Heart right ventricle (tissue), 16 donors: ENCODE measurements around the gene EMP2. TPM values are rescaled to one million over a fixed set of nuclear protein-coding genes. Genes with fewer than 3 reads are reported as not detected.
A peak's percentile ranks its signal among the peaks of the same experiment; 100 is the strongest.

ENCODE experiments used
- ATAC-seq, 8 donors: fragments of 200-7000 bp; cut with Tn5 transposase; one replicate each; pipeline ENCODE4 v1.9.1; 2020; ENCODE audit warnings: mild to moderate bottlenecking in 8 of 8, moderate library complexity in 8 of 8, moderate number of reproducible peaks in 1 of 8
- DNase-seq, 2 donors: peaks; one replicate each; pipeline ENCODE4 v3.0.0-alpha.2; 2020
- H3K27ac ChIP-seq, 10 donors: fragments of 200-600 bp; sonication (generic) in 2 of 10; one replicate each; pipeline versions ENCODE4 v1.5.0 to v1.8.0; 2020 to 2022; ENCODE audit warnings: mild to moderate bottlenecking in 3 of 10
- H3K27me3 ChIP-seq, 7 donors: fragments of 200-600 bp; one replicate each; pipeline ENCODE4 v1.8.0; 2021 to 2022; ENCODE audit warnings: mild to moderate bottlenecking in 2 of 7
- H3K36me3 ChIP-seq, 9 donors: fragments of 200-600 bp; sonication (generic) in 1 of 9; one replicate each; pipeline versions ENCODE4 v1.5.0 to v1.8.0; 2020 to 2022; ENCODE audit warnings: mild to moderate bottlenecking in 2 of 9
- H3K4me1 ChIP-seq, 9 donors: fragments of 200-600 bp; sonication (generic) in 1 of 9; one replicate each; pipeline versions ENCODE4 v1.5.0 to v1.8.0; 2020 to 2022; ENCODE audit warnings: mild to moderate bottlenecking in 4 of 9
- H3K4me3 ChIP-seq, 10 donors: fragments of 200-600 bp; sonication (generic) in 2 of 10; one replicate each; pipeline versions ENCODE4 v1.5.0 to v1.8.0; 2020 to 2022; ENCODE audit warnings: mild to moderate bottlenecking in 7 of 10, moderate library complexity in 2 of 10
- H3K9me3 ChIP-seq, 11 donors: fragments of 200-600 bp in 10 of 11; sonication (generic) in 2 of 11; one replicate each; pipeline versions ENCODE4 v1.5.0 to v1.8.0; 2013 to 2022; ENCODE audit warnings: mild to moderate bottlenecking in 2 of 11, control low read depth in 1 of 11, moderate library complexity in 1 of 11
- WGBS, 2 donors: extraction: QIAGEN DNeasy Blood & Tissue Kit; methylation state at CpG; one replicate each; pipeline ENCODE4 v1.1.7; 2013; ENCODE audit warnings: inconsistent platforms in 1 of 2; 5-methylcytosine and 5-hydroxymethylcytosine counted together
- intact Hi-C, 10 donors: fragments of 100-400 bp; cut with DNase I; formaldehyde crosslinking; loops; one replicate each; pipeline versions ENCODE4 v1.11.1 to v1.14.2; 2022
- polyA plus RNA-seq, 2 donors: library from polyadenylated mRNA; stranded (reverse); fragments of 200-250 nt; gene quantifications; one replicate each; pipeline ENCODE4 v1.2.3, GENCODE V29; 2013
- total RNA-seq, 10 donors: library from RNA; stranded (reverse); fragmentation: NEBNext Ultra II Directional in 3 of 10; extraction: Animal tissue kit (Norgen Biotek cat#: 25700) in 3 of 10; gene quantifications; one replicate each; pipeline versions ENCODE4 v1.2.1 to v1.2.4, GENCODE V29; 2021 to 2023
- TF ChIP-seq, protein P1 (sequence below), 9 donors: fragments of 200-600 bp; sonication (generic) in 2 of 9; IDR thresholded peaks; one replicate each; pipeline versions ENCODE4 v1.5.0 to v1.8.0; 2021 to 2022; ENCODE audit warnings: antibody characterized with exemption in 9 of 9, mild to moderate bottlenecking in 5 of 9, moderate library complexity in 1 of 9
- donor health status: Arrhythmogenic right ventricular cardiomyopathy.
- donor health status: ischemic (EF 13 %, LVEDD 7.1; RV severe dilation, severe dysfunction).
- donor health status: healthy with polysubstance abuse.
- donor health status: DM: no; HTN: yes; CAD: no.
- donor health status: DM: no; HTN: no; CAD: no.
- donor health status: ischemic (EF 25% LVEDD 6.9; RV normal size, moderate dysfunction).
- donor health status: ischemic (EF 25% LVEDD 5.7; RV mildly dilated, moderate dysfunction).
- donor health status: healthy.
- donor health status: DM: yes; HTN: yes; CAD: no.
- donor health status: Ischemic cardiomyopathy.
- donor health status: ischemic (EF 35%, LVEDD 5.7; RV mildly dilated, moderate dysfunction).
- donor health status: nonischemic (EF 11% LVEDD 7.7; RV severe dilation, severe dysfunction).
- donor health status: DM: yes; HTN: yes; CAD: no.
- donor health status: PGD.
- donor health status: ischemic (EF 29% LVEDD 5.4; RV normal size, mild dysfunction).
- donor health status: nonischemic (EF 23%, LVEDD 6.1; RV moderate dilation, normal function).

Gene EMP2
- total and polyA plus RNA-seq, 12 donors = 36.1 to 108 (median 58.6) TPM

DNA sequence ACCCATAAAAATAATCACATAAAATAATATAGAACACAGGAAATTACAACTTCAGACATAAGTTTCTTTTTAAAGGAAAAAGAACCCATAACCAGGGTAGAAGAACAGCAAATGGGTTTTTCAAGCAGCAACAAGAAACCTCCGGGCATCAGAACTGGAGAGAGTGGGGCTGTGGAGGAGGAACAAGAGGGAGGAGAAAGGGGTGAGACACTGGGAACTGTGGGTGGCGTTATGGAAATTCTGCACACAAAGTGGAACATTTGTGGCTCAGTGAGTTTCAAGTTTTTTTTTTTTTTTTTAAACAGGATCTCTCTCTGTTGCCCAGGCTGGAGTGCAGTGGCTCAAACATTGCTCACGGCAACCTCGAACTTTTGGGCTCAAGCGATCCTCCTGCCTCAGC, 22.6 kb downstream of the EMP2 start:
- Histone ChIP-seq H3K27ac (peak overlapping the region; percentile 88 to 97 (median 92)), H3K4me1 (peaks cover 21 to 100% (median 86%) of the 10 kb centered on the region in 9 donors), H3K9me3 (peaks cover 0 to 12% (median 8%) of the 10 kb centered on the region in 11 donors), H3K27me3 (no peaks in the 10 kb centered on the region), H3K4me3 (no peak overlapping the region), H3K36me3 (peaks cover 0 to 5% (median 0%) of the 10 kb centered on the region in 9 donors)
- ATAC-seq = no peak
- TF ChIP-seq, protein P1, sequence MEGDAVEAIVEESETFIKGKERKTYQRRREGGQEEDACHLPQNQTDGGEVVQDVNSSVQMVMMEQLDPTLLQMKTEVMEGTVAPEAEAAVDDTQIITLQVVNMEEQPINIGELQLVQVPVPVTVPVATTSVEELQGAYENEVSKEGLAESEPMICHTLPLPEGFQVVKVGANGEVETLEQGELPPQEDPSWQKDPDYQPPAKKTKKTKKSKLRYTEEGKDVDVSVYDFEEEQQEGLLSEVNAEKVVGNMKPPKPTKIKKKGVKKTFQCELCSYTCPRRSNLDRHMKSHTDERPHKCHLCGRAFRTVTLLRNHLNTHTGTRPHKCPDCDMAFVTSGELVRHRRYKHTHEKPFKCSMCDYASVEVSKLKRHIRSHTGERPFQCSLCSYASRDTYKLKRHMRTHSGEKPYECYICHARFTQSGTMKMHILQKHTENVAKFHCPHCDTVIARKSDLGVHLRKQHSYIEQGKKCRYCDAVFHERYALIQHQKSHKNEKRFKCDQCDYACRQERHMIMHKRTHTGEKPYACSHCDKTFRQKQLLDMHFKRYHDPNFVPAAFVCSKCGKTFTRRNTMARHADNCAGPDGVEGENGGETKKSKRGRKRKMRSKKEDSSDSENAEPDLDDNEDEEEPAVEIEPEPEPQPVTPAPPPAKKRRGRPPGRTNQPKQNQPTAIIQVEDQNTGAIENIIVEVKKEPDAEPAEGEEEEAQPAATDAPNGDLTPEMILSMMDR (IDR thresholded peaks at IDR 0.05) = no peak
- intact Hi-C loops = no loop called here
- DNase-seq = no peak
- 87 to 88% methylated on average over 5 of the region's 5 CpGs for WGBS, 2 donors

DNA sequence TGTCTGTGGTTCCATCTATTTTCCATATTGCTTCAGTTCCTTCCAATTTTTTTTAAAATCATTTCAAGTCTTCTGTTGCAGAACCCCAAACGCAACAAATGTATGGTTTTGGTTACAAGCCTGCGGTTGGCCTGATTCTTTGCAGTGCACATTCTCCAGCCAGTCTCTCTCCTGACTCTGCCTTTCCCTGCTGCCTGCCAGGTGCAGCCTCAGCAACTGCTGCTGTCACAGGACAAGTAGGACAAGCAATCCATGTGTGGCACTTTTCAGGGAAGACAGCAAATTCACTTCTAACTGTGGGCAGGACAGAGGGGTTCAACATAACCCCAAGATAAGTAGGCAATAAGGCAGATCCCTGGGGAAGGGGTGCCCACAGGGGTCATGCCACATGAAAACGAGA, 24.2 kb downstream of the EMP2 start:
- H3K27ac ChIP-seq = peak overlapping the region in 7 of 10 donors; percentile 29 to 97 (median 91)
- H3K4me1 ChIP-seq = peaks cover 19 to 100% (median 82%) of the 10 kb centered on the region in 9 donors
- intact Hi-C loops = no loop called here
- no peaks in the 10 kb centered on the region for H3K9me3 ChIP-seq
- no peak for ATAC-seq
- 61 to 74% methylated on average over 3 of the region's 3 CpGs for WGBS, 2 donors
- DNase-seq = no peak
- H3K4me3 ChIP-seq = no peak overlapping the region
- no peaks in the 10 kb centered on the region for H3K27me3 ChIP-seq
- no peaks in the 10 kb centered on the region for H3K36me3 ChIP-seq
- TF ChIP-seq, protein P1 (IDR thresholded peaks at IDR 0.05) = no peak

DNA sequence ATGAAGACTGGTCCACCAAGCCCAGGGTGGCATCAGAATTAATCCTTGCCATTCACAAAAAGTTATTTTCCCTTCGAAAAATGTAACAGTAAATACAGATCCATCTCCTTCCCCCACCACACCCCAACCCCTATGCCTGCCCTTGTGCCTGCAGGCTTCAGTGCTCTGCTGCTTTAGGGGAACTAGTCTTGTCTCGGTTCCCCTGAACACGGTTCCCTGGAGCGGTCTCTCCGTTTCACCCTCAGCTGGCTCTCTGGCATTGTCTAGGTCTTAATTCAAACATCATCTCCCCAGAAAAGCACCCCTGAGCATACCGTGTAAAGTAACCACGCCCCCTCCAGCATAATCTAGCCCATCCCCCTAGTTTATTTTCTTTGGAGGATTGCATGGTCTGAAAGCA, 25.8 kb downstream of the EMP2 start:
- 88 to 89% methylated on average over 7 of the region's 7 CpGs for WGBS, 2 donors
- DNase-seq (no peak), ATAC-seq (no peak)
- no peak overlapping the region for H3K4me3 ChIP-seq
- H3K9me3 ChIP-seq = no peaks in the 10 kb centered on the region
- intact Hi-C loops = no loop called here
- H3K27ac ChIP-seq = peak overlapping the region in 2 of 10 donors; percentile 79
- peaks cover 0 to 8% (median 0%) of the 10 kb centered on the region in 9 donors for H3K36me3 ChIP-seq
- H3K27me3 ChIP-seq = no peaks in the 10 kb centered on the region
- peaks cover 14 to 84% (median 67%) of the 10 kb centered on the region in 9 donors for H3K4me1 ChIP-seq
- TF ChIP-seq, protein P1 (IDR thresholded peaks at IDR 0.05) = no peak

DNA sequence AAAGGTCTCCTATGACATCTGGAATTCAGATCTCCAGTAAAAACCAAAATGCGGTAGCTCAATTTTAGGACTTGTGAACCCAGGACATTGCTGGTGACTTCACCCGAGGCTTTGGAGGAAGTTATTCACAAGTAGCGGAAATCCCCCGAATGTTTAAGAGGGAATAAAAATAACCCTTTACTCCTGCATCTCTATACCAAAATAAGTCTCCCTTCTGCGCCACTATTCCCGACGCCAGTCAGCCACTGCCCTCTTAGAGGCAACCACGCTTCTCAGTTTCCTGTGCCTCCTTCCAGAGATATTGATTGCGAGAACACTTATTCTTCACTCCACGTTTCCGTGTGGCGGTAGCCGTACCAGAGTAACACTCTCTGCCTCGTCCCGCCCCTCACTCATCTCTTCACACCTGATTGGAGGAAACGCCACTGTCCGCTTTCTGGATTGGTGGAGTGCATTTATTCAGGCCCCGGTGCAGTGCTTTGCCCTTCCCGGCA, 27.4 kb downstream of the EMP2 start:
- Histone ChIP-seq H3K4me3 (peak overlapping the region in 9 of 10 donors; percentile 11 to 51 (median 44)), H3K4me1 (peaks cover 1 to 69% (median 53%) of the 10 kb centered on the region in 9 donors), H3K27ac (peak overlapping the region; percentile 1 to 83 (median 68)), H3K9me3 (peaks cover 0 to 14% (median 10%) of the 10 kb centered on the region in 11 donors), H3K27me3 (no peaks in the 10 kb centered on the region), H3K36me3 (peaks cover 0 to 20% (median 3%) of the 10 kb centered on the region in 9 donors)
- WGBS, 2 donors = 38 to 40% methylated on average over 19 of the region's 19 CpGs
- ATAC-seq = peak; percentile 90 to 95 (median 93)
- DNase-seq = peak; percentile 60 to 76
- TF ChIP-seq, protein P1 (IDR thresholded peaks at IDR 0.05) = no peak
- intact Hi-C loops = no loop called here
